HG02884 (cell line): Measurements from ENCODE around the gene SMURF2.
"Not testable (repeated sequence)": the region's sequence is repeated elsewhere in the genome, so short reads cannot be mapped to it uniquely, and the experiment has no call there.

Experiments
- ATAC-seq: cut with Tn5 transposase; IDR thresholded peaks from one replicate; pipeline ENCODE4 v1.9.1; 2021; ENCODE audit warnings: mild to moderate bottlenecking, moderate library complexity; ENCODE audit not compliant: unreplicated experiment

Gene SMURF2

GRCh38 chr17:64632606-64633005 is 29.5 kb downstream of the SMURF2 start:
- no peak for ATAC-seq

DNA sequence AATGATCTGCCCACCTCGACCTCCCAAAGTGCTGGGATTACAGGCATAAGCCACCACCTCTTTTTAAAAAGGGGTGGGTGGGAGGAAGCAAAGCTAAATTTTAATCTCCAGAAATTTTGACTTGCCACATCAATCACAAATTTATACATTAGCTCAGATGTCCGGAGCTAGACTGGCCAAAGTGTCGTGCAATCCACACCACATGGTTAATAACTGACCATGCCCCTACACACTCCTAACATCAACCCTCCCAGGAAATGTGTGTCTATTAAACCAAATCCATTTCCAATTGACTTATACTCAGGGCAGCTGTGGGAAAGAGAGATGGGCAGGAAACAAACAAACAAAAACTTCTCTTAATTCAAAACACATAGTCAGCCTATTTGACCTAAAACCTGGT is 29.9 kb downstream of the SMURF2 start:
- ATAC-seq: no peak

- no peak for ATAC-seq
These were observed 31.5 kb downstream of the SMURF2 start for GRCh38 chr17:64630309-64631223.

DNA sequence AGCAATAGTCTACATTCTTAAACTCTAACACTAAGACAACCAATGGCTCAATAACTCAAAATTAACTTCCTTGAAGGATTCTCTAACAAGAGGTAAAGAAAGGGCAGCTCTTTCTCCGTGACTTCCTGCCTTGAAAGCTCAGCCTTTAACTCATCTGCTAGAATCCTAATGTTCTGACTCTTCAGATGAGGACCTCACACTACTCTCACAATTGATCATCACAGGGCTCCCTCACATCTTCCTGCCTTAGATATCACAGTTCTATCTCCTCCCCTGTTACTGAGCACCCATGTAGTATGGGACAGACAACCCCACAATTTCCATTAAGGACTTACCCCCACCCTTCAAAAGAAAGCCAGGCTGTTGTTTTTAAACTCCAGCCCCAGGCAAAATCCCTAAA is 33.5 kb downstream of the SMURF2 start:
- ATAC-seq: peak; percentile 52

GRCh38 chr17:64627797-64628196 is 34.3 kb downstream of the SMURF2 start:
- no peak for ATAC-seq

DNA sequence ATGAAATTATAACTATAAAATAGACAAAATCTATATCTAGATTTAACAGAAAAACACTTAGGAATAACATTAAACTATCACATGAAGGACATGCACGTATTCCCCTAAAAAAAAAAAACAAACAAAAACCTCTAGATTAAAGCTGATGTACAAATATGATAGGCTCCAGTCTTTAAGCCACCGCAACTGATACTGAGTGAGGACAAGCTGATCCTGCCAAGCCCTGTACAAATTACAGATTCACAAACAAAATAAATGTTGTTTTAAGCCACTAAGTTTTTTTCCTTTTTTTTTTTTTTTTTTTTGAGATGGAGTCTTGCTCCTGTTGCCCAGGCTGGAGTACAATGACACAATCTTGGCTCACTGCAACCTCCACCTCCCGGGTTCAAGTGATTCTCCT is 35.3 kb downstream of the SMURF2 start:
- ATAC-seq: no peak

DNA sequence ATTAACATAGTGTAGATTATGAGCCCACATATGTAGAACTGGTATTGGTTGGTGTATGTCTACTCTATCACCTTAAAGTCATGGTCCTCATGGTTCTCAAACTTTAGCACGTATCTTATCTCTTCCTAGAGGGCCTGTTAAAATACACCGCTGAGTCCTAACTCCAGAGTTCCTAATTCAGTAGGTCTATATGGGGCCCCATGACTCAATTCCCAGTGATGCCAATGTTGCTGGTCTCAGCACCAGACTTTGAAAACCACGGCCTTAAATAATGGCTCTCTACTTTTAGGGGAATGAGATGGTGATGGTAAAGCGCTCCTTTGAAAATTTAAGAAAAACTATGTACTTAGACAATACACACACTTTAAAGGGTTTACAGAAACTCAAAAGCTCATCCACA is 36.6 kb downstream of the SMURF2 start:
- ATAC-seq: no peak

- no peak for ATAC-seq
These were observed 39.0 kb downstream of the SMURF2 start for GRCh38 chr17:64622931-64623654.

GRCh38 chr17:64621772-64622171 is 40.3 kb downstream of the SMURF2 start:
- ATAC-seq: no peak

DNA sequence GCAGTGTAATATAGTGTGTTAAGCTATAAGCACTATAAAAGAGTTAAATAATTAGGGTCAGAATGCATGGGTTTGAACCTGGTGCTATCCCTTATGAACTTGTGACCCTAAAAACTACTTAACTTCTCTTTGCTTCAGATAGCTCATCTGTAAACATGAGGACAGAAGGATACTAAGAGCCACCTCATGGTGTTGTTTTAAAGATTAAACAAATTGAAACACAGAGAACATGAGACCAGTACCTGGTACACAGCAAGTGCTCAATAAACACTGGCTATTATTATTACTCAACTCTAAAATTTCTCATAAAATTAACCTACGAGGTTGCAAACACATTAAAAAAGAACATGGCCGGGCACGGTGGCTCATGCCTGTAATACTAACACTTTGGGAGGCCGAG is 43.3 kb downstream of the SMURF2 start:
- no peak for ATAC-seq

DNA sequence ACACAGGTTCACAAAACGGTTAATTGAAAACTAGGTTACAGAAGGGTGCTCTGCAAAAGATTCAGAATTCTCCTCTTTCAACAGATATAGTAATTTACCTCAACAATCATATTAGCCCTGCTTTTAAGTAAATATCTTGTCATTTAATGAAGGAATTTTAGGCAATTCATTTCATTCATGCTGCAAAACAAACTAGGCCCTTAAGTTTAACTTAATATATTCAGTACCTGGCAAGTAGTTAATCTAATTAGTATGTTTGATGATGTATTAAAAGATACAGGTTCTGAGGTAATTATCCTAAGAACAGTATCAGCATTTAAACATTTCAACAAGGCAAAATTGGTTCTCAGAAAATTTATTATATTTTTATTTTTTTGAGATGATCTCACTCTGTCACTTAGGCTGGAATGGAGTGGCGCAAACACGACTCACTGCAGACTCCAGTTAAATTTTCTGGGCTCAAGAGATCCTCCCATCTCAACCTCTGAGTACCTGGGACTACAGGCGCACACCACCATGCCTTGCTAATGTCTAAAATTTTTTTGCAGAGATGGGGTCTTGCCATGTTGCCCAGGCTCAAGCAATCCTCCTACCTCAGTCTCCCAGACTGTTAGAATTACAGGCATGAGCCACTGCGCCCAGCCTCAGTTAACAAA is 44.9 kb downstream of the SMURF2 start:
- ATAC-seq: no peak

- no peak for ATAC-seq
These were observed 47.0 kb downstream of the SMURF2 start for GRCh38 chr17:64615028-64615677.

DNA sequence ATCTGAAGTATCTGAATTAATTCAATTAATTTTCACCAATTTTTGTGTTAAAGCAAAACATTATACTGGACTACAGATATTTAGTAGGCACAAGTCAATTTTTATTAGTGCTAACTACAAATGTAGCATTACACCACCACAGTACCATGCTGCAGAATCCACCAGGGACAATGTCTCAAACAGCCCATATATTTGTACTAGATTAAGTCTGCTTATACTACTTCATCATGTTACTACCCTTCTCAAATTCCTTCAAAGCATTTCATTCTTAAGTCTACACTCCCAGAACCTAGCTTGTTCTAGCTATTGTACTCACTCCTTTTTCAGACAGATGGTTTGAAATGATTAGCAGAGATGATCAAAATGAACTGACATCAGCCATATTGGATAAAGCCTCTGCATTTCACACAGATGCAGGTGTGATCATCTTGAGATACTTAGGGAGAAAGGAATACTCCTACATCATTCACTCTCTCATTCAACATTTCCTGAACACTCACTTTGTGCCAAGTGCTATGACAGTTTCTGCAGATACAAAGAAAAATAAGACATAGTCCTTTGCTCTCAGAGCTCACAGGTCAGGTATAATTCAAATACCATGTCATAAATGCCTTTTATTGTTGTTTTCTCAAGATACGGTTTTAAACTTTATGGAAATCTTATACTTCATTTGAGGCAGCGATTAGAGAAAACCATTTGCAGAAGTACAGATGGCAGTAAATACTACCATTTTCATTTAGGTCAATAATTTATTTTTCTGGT is 47.7 kb downstream of the SMURF2 start:
- no peak for ATAC-seq

DNA sequence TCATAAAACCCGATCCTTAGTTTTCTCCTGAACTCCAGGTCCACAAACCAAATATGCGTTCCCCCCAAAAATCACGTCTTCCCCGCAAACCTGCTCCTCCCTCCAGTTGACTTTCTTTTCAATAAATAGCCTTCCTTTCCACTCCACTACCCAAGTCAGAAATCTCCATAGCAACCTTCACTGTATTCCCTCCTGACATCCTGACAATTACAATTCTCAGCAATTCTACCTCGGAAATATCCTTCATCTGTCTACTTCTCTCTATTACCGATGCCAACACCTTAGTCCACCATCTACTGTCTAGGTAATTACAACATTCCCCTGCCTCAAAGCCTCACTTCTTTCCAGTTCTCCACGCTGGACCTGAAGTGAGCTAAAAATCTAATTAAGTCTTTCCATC is 50.7 kb downstream of the SMURF2 start:
- ATAC-seq: no peak

DNA sequence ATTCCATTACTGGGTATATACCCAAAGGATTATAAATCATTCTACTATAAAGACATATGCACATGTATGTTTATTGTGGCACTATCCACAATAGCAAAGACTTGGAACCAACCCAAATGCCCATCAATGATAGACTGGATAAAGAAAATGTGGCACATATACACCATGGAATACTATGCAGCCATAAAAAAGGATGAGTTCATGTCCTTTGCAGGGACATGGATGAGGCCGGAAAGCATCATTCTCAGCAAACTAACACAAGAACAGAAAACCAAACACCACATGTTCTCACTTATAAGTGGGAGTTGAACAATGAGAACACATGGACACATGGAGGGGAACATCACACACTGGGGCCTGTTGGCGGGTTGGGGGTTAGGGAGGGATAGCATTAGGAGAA is 51.9 kb downstream of the SMURF2 start:
- ATAC-seq: not testable (repeated sequence)

DNA sequence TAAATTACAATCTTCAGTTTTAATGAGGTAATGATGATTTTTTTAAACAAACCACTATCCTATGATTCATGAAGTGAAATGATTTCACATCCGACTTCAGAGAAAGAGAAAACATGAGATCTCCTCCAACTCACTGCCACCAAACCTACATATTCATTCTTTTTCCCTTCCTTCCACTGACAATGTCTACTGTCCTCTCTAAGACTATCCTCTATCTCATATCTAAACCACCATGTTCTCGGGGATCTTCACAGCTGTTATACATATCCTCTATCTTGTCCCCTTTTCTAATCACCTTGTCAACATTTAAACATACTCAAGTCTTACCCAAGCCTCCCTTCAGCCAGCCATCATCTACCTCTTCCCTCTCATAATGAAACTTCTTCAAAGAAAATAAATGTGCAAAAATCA is 53.5 kb downstream of the SMURF2 start:
- ATAC-seq: no peak

GRCh38 chr17:64607862-64608565 is 54.1 kb downstream of the SMURF2 start:
- ATAC-seq: no peak

GRCh38 chr17:64604532-64604931 is 57.6 kb downstream of the SMURF2 start:
- not testable (repeated sequence) for ATAC-seq

- no peak for ATAC-seq
These were observed 58.1 kb downstream of the SMURF2 start for GRCh38 chr17:64603987-64604386.

- ATAC-seq: no peak
These were observed 62.3 kb downstream of the SMURF2 start for GRCh38 chr17:64599827-64600226.
